A549 (cell line): ENCODE results near the gene IFIT2. TPM values are rescaled to one million over a fixed set of nuclear protein-coding genes. Genes with fewer than 3 reads are reported as not detected.

Experiments
- ATAC-seq, 2 experiments: fragments of 200-7000 bp in 1 of 2; fragments of >200 bp in 1 of 2; cut with Nextera tagmentation in 1 of 2; cut with Tn5 transposase in 1 of 2; 3 replicates each; pipeline versions ENCODE4 v1.8.0 to v1.9.1; 2018 to 2020; ENCODE audit warnings: mild to moderate bottlenecking in 1 of 2, moderate library complexity in 1 of 2
- CTCF ChIA-PET: fragments of 300-600 bp; sonication (Branson Sonifier 250); formaldehyde crosslinking; extraction: SDS; loops from one replicate; lab custom pipeline; 2021; ENCODE audit warnings: antibody characterized with exemption, inconsistent platforms; lab: Yijun Ruan, JAX
- POLR2A ChIA-PET: fragments of 350-600 bp; formaldehyde crosslinking; extraction: SDS; loops from one replicate; lab custom pipeline; 2021; ENCODE audit warnings: antibody characterized with exemption, inconsistent platforms; lab: Yijun Ruan, JAX
- DNase-seq, 2 experiments: peaks; one replicate each; pipeline versions ENCODE4 v3.0.0 to v3.0.0-alpha.2; 2011 to 2016; ENCODE audit warnings: low read depth in 1 of 2, low spot score in 1 of 2
- FAIRE-seq: peaks from 2 replicates; lab custom pipeline; 2011; peaks lifted over from hg19 to GRCh38; lab: Jason Lieb, UNC
- H3K27ac ChIP-seq, 2 experiments: fragments of >200 bp; sonication (Bioruptor Twin); formaldehyde crosslinking; 3 replicates each; pipeline ENCODE4 v1.5.1; 2016 to 2017
- H3K4me1 ChIP-seq: fragments of >200 bp; sonication (Bioruptor Twin); formaldehyde crosslinking; 3 replicates; pipeline ENCODE4 v1.6.1; 2016
- H3K4me2 ChIP-seq: fragments of >200 bp; sonication (Bioruptor Twin); formaldehyde crosslinking; 3 replicates; pipeline ENCODE4 v1.6.1; 2016
- H3K4me3 ChIP-seq: fragments of >200 bp; sonication (Bioruptor Twin); formaldehyde crosslinking; 3 replicates; pipeline ENCODE4 v1.5.1; 2016
- H3K9me3 ChIP-seq: fragments of >200 bp; sonication (Bioruptor Twin); formaldehyde crosslinking; 3 replicates; pipeline ENCODE4 v1.6.1; 2016
- ATOH8 ChIP-seq: fragments of 250-450 bp; sonication (Bioruptor Pico); IDR thresholded peaks from 2 replicates; pipeline ENCODE4 v1.5.0; 2020; ENCODE audit warnings: low read depth, mild to moderate bottlenecking, moderate library complexity
- CEBPB ChIP-seq, 2 experiments: fragments of >200 bp in 1 of 2; sonication (Bioruptor Twin) in 1 of 2; formaldehyde crosslinking in 1 of 2; IDR thresholded peaks; 2 replicates each; pipeline ENCODE4 v1.6.1; 2012 to 2016
- CHD2 ChIP-seq: fragments of 150-350 bp; IDR thresholded peaks from 2 replicates; pipeline ENCODE4 v1.6.1; 2014; ENCODE audit warnings: low read length; ENCODE audit not compliant: partially characterized antibody
- CHD4 ChIP-seq: fragments of 200-600 bp; sonication (generic); IDR thresholded peaks from 2 replicates; pipeline ENCODE4 v1.6.1; 2016; ENCODE audit warnings: antibody characterized with exemption, mild to moderate bottlenecking, borderline replicate concordance
- EHMT2 ChIP-seq: fragments of 200-600 bp; sonication (generic); IDR thresholded peaks from 2 replicates; pipeline ENCODE4 v1.6.1; 2016; ENCODE audit warnings: antibody characterized with exemption, low read depth, mild to moderate bottlenecking, moderate library complexity
- FOSL2 ChIP-seq, 2 experiments: fragments of 450-650 bp in 1 of 2; fragments of >200 bp in 1 of 2; sonication (Bioruptor Twin) in 1 of 2; formaldehyde crosslinking; IDR thresholded peaks; 2 replicates each; pipeline versions ENCODE4 v1.5.0 to v1.6.1; 2016 to 2020; ENCODE audit warnings: mild to moderate bottlenecking in 1 of 2, moderate library complexity in 1 of 2
- HDAC2 ChIP-seq: fragments of 200-600 bp; sonication (generic); IDR thresholded peaks from 2 replicates; pipeline ENCODE4 v1.6.1; 2016
- HES2 ChIP-seq: fragments of >200 bp; sonication (Bioruptor Twin); formaldehyde crosslinking; IDR thresholded peaks from 2 replicates; pipeline ENCODE4 v1.6.1; 2016
- HMGXB4 ChIP-seq: fragments of 250-450 bp; sonication (Bioruptor Pico); IDR thresholded peaks from 2 replicates; pipeline ENCODE4 v1.5.0; 2021; ENCODE audit warnings: mild to moderate bottlenecking, moderate library complexity, borderline replicate concordance
- MAFK ChIP-seq: fragments of 450-650 bp; IDR thresholded peaks from 2 replicates; pipeline ENCODE4 v1.6.1; 2014; ENCODE audit not compliant: partially characterized antibody
- MAX ChIP-seq: IDR thresholded peaks from 2 replicates; pipeline ENCODE4 v1.6.1; 2012
- NPAS2 ChIP-seq: fragments of 250-450 bp; sonication (Bioruptor Pico); IDR thresholded peaks from 2 replicates; pipeline ENCODE4 v1.8.0; 2022; ENCODE audit warnings: mild to moderate bottlenecking, moderate library complexity, borderline replicate concordance
- PHF8 ChIP-seq: fragments of 200-600 bp; sonication (generic); IDR thresholded peaks from 2 replicates; pipeline ENCODE4 v1.6.1; 2016; ENCODE audit warnings: low read depth, mild to moderate bottlenecking, antibody characterized with exemption, moderate library complexity, borderline replicate concordance
- RCOR1 ChIP-seq: fragments of 150-350 bp; IDR thresholded peaks from 2 replicates; pipeline ENCODE4 v1.6.1; 2014; ENCODE audit warnings: antibody characterized with exemption, low read length, low read depth
- REST ChIP-seq: fragments of 200-600 bp; sonication (generic); IDR thresholded peaks from 2 replicates; pipeline ENCODE4 v1.6.1; 2016; ENCODE audit warnings: antibody characterized with exemption, mild to moderate bottlenecking, moderate library complexity
- USF2 ChIP-seq: fragments of 450-650 bp; IDR thresholded peaks from 2 replicates; pipeline ENCODE4 v1.6.1; 2014; ENCODE audit warnings: antibody characterized with exemption
- ZNF302 ChIP-seq: fragments of 250-450 bp; sonication (Bioruptor Pico); IDR thresholded peaks from 2 replicates; pipeline ENCODE4 v1.9.0; 2021; ENCODE audit warnings: inconsistent platforms, mild to moderate bottlenecking, moderate library complexity
- WGBS: methylation state at CpG from one replicate; pipeline ENCODE4 v1.1.6; 2017; ENCODE audit errors: missing lambda C conversion rate; 5-methylcytosine and 5-hydroxymethylcytosine counted together
- polyA plus RNA-seq, 4 experiments: library from polyadenylated mRNA; depleted of rRNA in 3 of 4; stranded (reverse); fragments of >200 nt; fragmentation: RNase III in 1 of 4; extraction: RNeasy Plus Mini Kit Qiagen cat#74134 plus additional on column Dnase treatment in 1 of 4; gene quantifications; 2 replicates in 3 of 4; 3 replicates in 1 of 4; pipeline ENCODE4 v1.2.3, GENCODE V29; 2011 to 2017

Gene IFIT2
- polyA plus RNA-seq, 2 of the 4 experiments (the other 2 are of a cell fraction) = 0.75 to 1.1 TPM

- CTCF ChIA-PET = interaction anchor here (0.9 to 3.8 kb wide), 5 partner anchors 9 to 130 kb away, joined by 3 to 18 read pairs (median 4); no protein-coding TSS in a partner anchor
- no peak for ATAC-seq
- Histone ChIP-seq H3K4me3 (no peak overlapping the region), H3K4me1 (peaks cover 50% of the 10 kb centered on the region), H3K4me2 (no peak overlapping the region), H3K27ac (peak overlapping the region in 1 of 2 experiments; percentile 83; a peak in 3 of 6 replicates), H3K9me3 (no peaks in the 10 kb centered on the region)
- POLR2A ChIA-PET = no interaction called here
- FAIRE-seq = no peak
- DNase-seq = no peak
- WGBS = 87% methylated on average over 7 of the region's 7 CpGs
- TF ChIP-seq CEBPB (IDR thresholded peaks at IDR 0.05) = no peak
- no peak for TF ChIP-seq REST
- TF ChIP-seq CHD4 = no peak
- no peak for TF ChIP-seq EHMT2
- TF ChIP-seq ZNF302 (CRISPR knock-in tag) = no peak
- no peak for TF ChIP-seq FOSL2 (IDR thresholded peaks at IDR 0.05)
- no peak for TF ChIP-seq FOSL2 (CRISPR knock-in tag; IDR thresholded peaks at IDR 0.05)
- no peak for TF ChIP-seq HDAC2
- TF ChIP-seq ATOH8 = no peak
- no peak for TF ChIP-seq MAX
- no peak for TF ChIP-seq RCOR1
- TF ChIP-seq NPAS2 (CRISPR knock-in tag) = no peak
- no peak for TF ChIP-seq PHF8
- TF ChIP-seq CHD2 = no peak
- TF ChIP-seq HES2 = no peak
Measured at GRCh38 chr10:89347701-89348457, 46.0 kb downstream of the IFIT2 start.

- no peak overlapping the region for H3K4me2 ChIP-seq
- CTCF ChIA-PET = interaction anchor here (1.6 to 3.8 kb wide), 3 partner anchors 10 to 131 kb away, joined by 3 to 18 read pairs (median 8); no protein-coding TSS in a partner anchor
- no peak for FAIRE-seq
- TF ChIP-seq HMGXB4 = no peak
- no peak for TF ChIP-seq USF2
- no peak for TF ChIP-seq MAFK
- no peak for ATAC-seq
- no peak for DNase-seq
- POLR2A ChIA-PET = no interaction called here
- H3K27ac ChIP-seq = peak overlapping the region in 1 of 2 experiments; percentile 83; a peak in 2 of 6 replicates
- H3K4me1 ChIP-seq = peaks cover 51% of the 10 kb centered on the region
- WGBS = 90% methylated on average over 5 of the region's 5 CpGs
- no peak overlapping the region for H3K4me3 ChIP-seq
- H3K9me3 ChIP-seq = no peaks in the 10 kb centered on the region
Measured at GRCh38 chr10:89348481-89348880, 46.6 kb downstream of the IFIT2 start.
